H7 (cell line): ENCODE measurements around the gene PMIS2. TPM values are rescaled to one million over a fixed set of nuclear protein-coding genes. Genes with fewer than 3 reads are reported as not detected.

Source experiments
- DNase-seq: peaks from one replicate; pipeline ENCODE4 v3.0.0; 2012
- H3K27me3 ChIP-seq: 2 replicates; pipeline ENCODE4 v1.6.0; 2011; ENCODE audit warnings: mild to moderate bottlenecking, low read length; ENCODE audit not compliant: control insufficient read depth, insufficient read depth
- H3K36me3 ChIP-seq: replicated peaks from 2 replicates; pipeline ENCODE4 v1.5.1; 2011; ENCODE audit warnings: low read length; ENCODE audit not compliant: control insufficient read depth, insufficient read depth
- H3K4me3 ChIP-seq: 2 replicates; pipeline ENCODE4 v1.5.1; 2011; ENCODE audit warnings: low read depth, mild to moderate bottlenecking, control low read depth, low read length, moderate library complexity; ENCODE audit not compliant: insufficient read depth
- total RNA-seq: library from RNA; depleted of rRNA; stranded (reverse); fragments of >200 nt; shearing (Covaris generic); gene quantifications from 2 replicates; pipeline ENCODE4 v1.2.3, GENCODE V29; 2014

PMIS2 gene
- total RNA-seq, 1 experiment from 2014 or later: not detected

DNA sequence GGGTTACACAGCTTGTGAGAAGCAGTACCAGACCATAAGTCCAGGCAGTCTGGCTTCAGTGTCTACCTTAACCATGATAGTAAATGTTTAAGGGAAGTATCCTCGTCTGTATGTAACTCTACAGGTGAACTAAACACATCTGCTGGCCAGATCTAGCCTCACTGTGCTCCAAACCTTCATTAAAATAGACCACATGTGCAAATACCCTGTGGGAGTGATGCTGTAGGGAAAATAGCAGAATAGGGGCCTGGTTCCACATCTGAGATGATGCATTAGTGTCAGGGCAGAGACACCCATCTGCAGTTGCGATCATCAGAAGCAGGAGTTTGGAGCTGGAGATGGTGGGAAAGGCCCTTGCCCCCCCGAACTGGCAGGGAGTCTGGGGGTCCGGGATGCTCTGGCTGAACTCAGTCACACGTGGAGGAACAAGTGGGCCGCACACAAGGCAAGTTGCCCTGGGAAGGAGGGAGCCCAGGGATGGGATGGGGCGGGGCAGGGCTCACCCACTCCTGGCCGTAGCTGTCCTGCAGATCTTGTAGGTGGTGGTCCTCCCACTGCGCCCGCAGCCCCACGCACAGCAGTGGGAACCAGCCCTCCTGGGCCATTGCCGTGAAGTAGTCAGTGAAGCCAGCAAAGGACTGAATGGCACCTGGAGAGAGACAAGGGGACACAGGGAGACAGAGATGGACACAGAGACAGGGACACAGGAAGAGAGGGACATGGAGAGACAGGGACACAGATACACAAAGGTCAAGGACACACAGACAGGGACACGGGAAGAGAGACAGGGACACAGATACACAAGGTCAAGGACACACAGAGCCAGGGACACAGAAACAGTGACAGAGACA lies 33.2 kb upstream of the PMIS2 start:
- Histone ChIP-seq H3K27me3 (peaks cover 10% of the 10 kb centered on the region), H3K36me3 (no peaks in the 10 kb centered on the region; the same call in 1 of the 2 replicates), H3K4me3 (no peak overlapping the region)
- DNase-seq: no peak

DNA sequence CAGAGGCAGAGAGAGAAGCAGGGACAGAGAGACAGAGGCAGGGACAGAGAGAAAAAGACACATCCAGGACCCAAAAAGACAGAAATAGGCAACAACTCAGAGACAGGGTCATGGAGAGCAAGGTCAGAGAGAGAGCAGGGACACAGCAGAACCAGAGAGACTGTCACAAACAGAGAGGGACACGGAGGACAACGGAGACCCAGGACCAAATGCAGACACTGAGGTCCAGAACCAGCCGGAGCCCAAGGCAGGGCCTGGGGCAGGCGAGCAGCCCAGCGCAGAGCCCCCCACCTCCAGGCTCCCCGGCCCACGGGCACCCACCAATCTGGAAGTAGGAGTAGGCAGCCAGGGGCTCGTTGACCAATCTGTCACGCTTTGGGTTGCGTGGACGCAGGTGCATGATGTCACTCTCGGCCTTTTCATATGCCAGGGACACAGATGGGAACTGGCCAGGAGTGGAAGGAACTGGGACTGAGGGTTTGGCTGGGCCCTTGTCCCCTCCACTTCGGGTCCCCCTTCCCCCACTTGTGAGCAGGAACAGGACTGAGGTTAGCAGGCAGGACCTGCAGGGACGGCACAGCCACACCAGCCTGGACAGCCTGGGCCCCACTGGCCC lies 32.5 kb upstream of the PMIS2 start:
- Histone ChIP-seq H3K27me3 (peaks cover 12% of the 10 kb centered on the region), H3K36me3 (no peaks in the 10 kb centered on the region), H3K4me3 (no peak overlapping the region)
- DNase-seq: no peak

DNA sequence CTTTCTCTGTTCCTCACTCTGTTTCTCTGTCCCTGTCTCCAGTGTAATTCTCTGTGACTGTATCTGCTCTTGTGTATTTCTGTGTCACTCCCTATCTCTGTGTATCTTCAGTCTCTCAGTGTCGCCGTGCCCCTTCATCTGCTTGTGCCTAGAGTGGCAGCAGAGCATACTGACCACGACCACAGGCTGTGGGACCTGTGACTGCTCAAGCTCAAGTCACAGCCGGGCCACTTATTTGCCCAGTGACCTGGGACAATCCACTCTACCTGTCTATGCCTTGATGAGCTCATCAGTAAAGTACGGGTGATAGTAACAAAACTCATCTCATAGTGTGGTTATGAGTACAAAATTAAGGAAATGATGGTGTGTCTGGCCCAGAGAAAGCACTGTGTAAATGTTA lies 31.9 kb upstream of the PMIS2 start:
- DNase-seq: no peak
- H3K27me3 ChIP-seq: peaks cover 18% of the 10 kb centered on the region

GRCh38 chr19:35555301-35556005 lies 30.5 kb upstream of the PMIS2 start:
- Histone ChIP-seq H3K27me3 (peaks cover 26% of the 10 kb centered on the region), H3K36me3 (no peaks in the 10 kb centered on the region), H3K4me3 (no peak overlapping the region)
- peak; percentile 93 for DNase-seq

More for the DNA sequence above, 31.9 kb upstream of the PMIS2 start:
- Histone ChIP-seq H3K36me3 (no peaks in the 10 kb centered on the region), H3K4me3 (no peak overlapping the region)

GRCh38 chr19:35556025-35556590 lies 29.9 kb upstream of the PMIS2 start:
- Histone ChIP-seq H3K27me3 (peaks cover 29% of the 10 kb centered on the region), H3K36me3 (no peaks in the 10 kb centered on the region), H3K4me3 (no peak overlapping the region)
- DNase-seq: no peak

DNA sequence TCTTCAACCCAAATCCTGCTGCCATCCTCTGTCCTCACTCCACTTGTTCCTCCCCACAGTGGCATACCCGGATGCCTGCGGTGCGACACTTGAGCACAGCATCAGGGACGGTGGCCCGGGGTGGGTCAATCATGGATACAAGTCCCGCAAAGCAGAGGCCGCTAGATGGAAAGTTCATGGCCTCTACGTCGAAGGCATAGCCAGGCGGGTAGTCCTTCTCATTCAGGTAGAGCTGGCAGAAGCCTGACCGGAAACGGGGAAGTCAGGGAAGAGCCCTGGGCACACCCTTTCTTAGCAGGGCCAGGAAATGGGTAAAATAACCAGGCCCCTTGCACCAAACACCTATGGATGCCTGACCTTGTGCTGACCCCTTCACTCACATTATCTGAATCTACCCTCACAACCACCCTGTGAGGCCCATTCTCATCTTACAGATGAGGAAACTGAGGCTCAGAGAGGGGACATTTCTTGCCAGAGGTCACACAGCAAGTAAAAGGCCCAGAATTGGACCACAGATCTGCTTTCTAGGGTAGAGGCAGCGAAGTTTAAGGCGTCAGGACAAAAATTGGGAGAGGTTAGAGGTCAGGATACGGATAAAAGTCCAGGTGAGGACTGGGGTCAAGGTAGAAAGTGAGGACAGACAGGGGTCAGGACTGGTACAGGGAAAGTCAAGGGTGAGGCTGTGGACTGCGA lies 29.0 kb upstream of the PMIS2 start:
- Histone ChIP-seq H3K36me3 (no peaks in the 10 kb centered on the region), H3K4me3 (peak overlapping the region; percentile 60; the same call in 1 of the 2 replicates), H3K27me3 (peaks cover 29% of the 10 kb centered on the region)
- DNase-seq: no peak

GRCh38 chr19:35557539-35558399 lies 28.2 kb upstream of the PMIS2 start:
- DNase-seq: peak; percentile 99
- H3K27me3 ChIP-seq: peaks cover 29% of the 10 kb centered on the region
- H3K4me3 ChIP-seq: peak overlapping the region; percentile 60
- H3K36me3 ChIP-seq: no peaks in the 10 kb centered on the region

- Histone ChIP-seq H3K36me3 (no peaks in the 10 kb centered on the region), H3K27me3 (peaks cover 29% of the 10 kb centered on the region), H3K4me3 (peak overlapping the region; percentile 45)
- no peak for DNase-seq
These were observed 27.3 kb upstream of the PMIS2 start for GRCh38 chr19:35558400-35559280.

- Histone ChIP-seq H3K4me3 (no peak overlapping the region), H3K36me3 (no peaks in the 10 kb centered on the region), H3K27me3 (peaks cover 29% of the 10 kb centered on the region)
- no peak for DNase-seq
These were observed 26.7 kb upstream of the PMIS2 start for GRCh38 chr19:35559281-35559659.

GRCh38 chr19:35559781-35560180 lies 26.2 kb upstream of the PMIS2 start:
- H3K4me3 ChIP-seq: no peak overlapping the region
- peaks cover 29% of the 10 kb centered on the region for H3K27me3 ChIP-seq
- no peak for DNase-seq
- no peaks in the 10 kb centered on the region for H3K36me3 ChIP-seq

- H3K36me3 ChIP-seq: no peaks in the 10 kb centered on the region
- no peak for DNase-seq
- no peak overlapping the region for H3K4me3 ChIP-seq
- H3K27me3 ChIP-seq: peaks cover 29% of the 10 kb centered on the region
These were observed 25.7 kb upstream of the PMIS2 start for GRCh38 chr19:35560271-35560670.

DNA sequence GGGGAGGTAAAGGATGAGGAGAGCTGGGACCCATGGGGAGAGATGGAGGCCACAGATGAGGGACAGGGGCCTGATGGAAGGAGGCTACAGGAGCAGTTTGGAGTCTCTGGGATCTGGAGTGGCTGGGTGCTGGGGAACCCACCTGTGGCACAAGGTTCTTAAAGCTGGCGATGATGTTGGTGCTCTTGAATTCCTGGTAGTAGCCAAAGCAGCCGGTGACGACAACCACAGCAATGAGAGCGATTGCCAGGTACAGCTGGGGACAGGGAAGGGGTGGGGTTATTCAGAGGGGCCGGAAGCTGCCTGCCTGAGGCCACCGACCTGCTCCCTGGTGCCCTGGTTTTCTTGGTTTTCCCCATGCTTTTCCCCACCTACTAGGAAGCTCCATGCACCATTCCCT lies 25.3 kb upstream of the PMIS2 start:
- Histone ChIP-seq H3K36me3 (no peaks in the 10 kb centered on the region), H3K4me3 (no peak overlapping the region), H3K27me3 (peaks cover 29% of the 10 kb centered on the region)
- DNase-seq: no peak

DNA sequence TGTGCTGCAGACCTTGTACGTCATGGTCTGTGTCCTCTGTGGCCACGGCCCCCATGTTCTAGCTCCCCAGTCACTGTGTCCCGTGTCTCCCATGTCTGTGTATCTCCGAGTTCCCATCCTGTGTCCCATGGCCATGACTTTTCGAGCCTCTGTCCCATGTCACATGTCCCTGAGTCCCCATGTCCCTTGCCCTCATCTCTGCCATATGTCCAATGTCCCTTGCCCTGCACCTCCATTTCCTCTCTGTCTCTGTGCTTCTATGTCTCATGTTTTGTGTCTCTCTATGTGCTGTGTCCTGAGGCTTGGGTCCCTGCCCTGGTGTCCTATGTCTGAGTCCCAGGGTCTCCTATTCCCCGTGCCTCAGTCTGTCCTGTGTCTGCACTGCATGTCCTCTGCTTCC lies 24.5 kb upstream of the PMIS2 start:
- no peaks in the 10 kb centered on the region for H3K36me3 ChIP-seq
- no peak overlapping the region for H3K4me3 ChIP-seq
- no peak for DNase-seq
- peaks cover 27% of the 10 kb centered on the region for H3K27me3 ChIP-seq
